ENCODE measurements around the gene ICAM4.
"Not testable (repeated sequence)": the region's sequence is repeated elsewhere in the genome, so short reads cannot be mapped to it uniquely, and the experiment has no call there.

Gene ICAM4

DNA sequence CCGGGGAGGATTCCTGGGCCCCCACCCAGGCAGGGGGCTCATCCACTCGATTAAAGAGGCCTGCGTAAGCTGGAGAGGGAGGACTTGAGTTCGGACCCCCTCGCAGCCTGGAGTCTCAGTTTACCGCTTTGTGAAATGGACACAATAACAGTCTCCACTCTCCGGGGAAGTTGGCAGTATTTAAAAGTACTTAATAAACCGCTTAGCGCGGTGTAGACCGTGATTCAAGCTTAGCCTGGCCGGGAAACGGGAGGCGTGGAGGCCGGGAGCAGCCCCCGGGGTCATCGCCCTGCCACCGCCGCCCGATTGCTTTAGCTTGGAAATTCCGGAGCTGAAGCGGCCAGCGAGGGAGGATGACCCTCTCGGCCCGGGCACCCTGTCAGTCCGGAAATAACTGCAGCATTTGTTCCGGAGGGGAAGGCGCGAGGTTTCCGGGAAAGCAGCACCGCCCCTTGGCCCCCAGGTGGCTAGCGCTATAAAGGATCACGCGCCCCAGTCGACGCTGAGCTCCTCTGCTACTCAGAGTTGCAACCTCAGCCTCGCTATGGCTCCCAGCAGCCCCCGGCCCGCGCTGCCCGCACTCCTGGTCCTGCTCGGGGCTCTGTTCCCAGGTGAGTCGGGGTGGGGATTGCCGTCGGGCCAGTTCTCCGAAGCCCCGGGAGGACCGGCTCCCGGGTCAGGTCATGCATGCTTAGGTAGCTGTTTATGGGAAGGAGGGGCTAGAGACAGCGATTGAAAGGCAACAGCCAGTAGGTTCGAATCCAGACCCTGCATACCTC lies 15.9 kb upstream of the ICAM4 start, which contains the start of gene ICAM1:
Gene ICAM1 (plus strand): TSS at position 505 of the 779 bp plus-strand sequence. CDS start 40 bp downstream, at position 545.
- Histone ChIP-seq H3K4me3 (ENCODE audit: low read depth, low read length) (peak within 1 kb of the TSS; percentile 58), H3K27me3 (ENCODE audit: control insufficient read depth, insufficient read depth, low read length) (peaks cover 37% of the 10 kb centered on the region), H3K36me3 (ENCODE audit: control insufficient read depth, insufficient read depth, low read length) (no peaks in the 10 kb centered on the region), H3K9me3 (ENCODE audit: control insufficient read depth, insufficient read depth, low read length) (no peaks in the 10 kb centered on the region), H3K4me1 (ENCODE audit: control insufficient read depth, insufficient read depth, low read length) (peaks cover 2% of the 10 kb centered on the region), H3K9ac (ENCODE audit: low read depth, low read length) (no peak within 1 kb of the TSS)

- Histone ChIP-seq H3K9me3 (ENCODE audit: control insufficient read depth, insufficient read depth, low read length) (no peaks in the 10 kb centered on the region), H3K4me3 (ENCODE audit: low read depth, low read length) (peak overlapping the region; percentile 58), H3K27me3 (ENCODE audit: control insufficient read depth, insufficient read depth, low read length) (peaks cover 37% of the 10 kb centered on the region), H3K9ac (ENCODE audit: low read depth, low read length) (no peak overlapping the region), H3K36me3 (ENCODE audit: control insufficient read depth, insufficient read depth, low read length) (no peaks in the 10 kb centered on the region), H3K4me1 (ENCODE audit: control insufficient read depth, insufficient read depth, low read length) (peaks cover 2% of the 10 kb centered on the region)
Observed at GRCh38 chr19:10271543-10272086, 15.1 kb upstream of the ICAM4 start.

GRCh38 chr19:10274589-10274988 lies 12.2 kb upstream of the ICAM4 start:
- Histone ChIP-seq H3K4me3 (ENCODE audit: low read depth, low read length) (no peak overlapping the region), H3K36me3 (ENCODE audit: control insufficient read depth, insufficient read depth, low read length) (no peaks in the 10 kb centered on the region), H3K27me3 (ENCODE audit: control insufficient read depth, insufficient read depth, low read length) (peaks cover 32% of the 10 kb centered on the region), H3K9me3 (ENCODE audit: control insufficient read depth, insufficient read depth, low read length) (no peaks in the 10 kb centered on the region), H3K9ac (ENCODE audit: low read depth, low read length) (no peak overlapping the region), H3K4me1 (ENCODE audit: control insufficient read depth, insufficient read depth, low read length) (peaks cover 2% of the 10 kb centered on the region)

GRCh38 chr19:10277795-10278589 lies 8.8 kb upstream of the ICAM4 start:
- no peaks in the 10 kb centered on the region for H3K9me3 ChIP-seq (ENCODE audit: control insufficient read depth, insufficient read depth, low read length)
- no peaks in the 10 kb centered on the region for H3K36me3 ChIP-seq (ENCODE audit: control insufficient read depth, insufficient read depth, low read length)
- H3K4me3 ChIP-seq (ENCODE audit: low read depth, low read length) = no peak overlapping the region
- no peaks in the 10 kb centered on the region for H3K27me3 ChIP-seq (ENCODE audit: control insufficient read depth, insufficient read depth, low read length)
- no peak overlapping the region for H3K9ac ChIP-seq (ENCODE audit: low read depth, low read length)
- H3K4me1 ChIP-seq (ENCODE audit: control insufficient read depth, insufficient read depth, low read length) = no peaks in the 10 kb centered on the region

DNA sequence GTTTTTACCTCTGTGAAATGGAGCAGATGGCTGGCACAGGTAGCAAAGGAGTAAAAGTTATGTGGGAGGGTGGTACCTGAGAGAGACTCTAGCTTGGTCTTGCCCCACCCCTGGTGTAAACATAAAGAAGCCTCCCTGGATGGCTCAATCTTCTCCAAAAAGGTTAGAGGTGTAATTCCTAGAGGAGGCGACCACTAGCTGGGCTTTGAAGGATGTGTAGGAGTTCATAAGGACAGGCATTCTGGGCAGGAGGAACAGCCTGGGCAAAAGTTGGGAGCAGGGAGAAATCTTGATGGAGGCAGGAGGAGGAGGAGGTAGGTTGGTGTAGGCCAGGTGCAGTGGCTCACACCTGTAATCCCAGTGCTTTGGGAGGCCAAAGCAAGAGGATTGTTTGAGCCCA lies 7.8 kb upstream of the ICAM4 start:
- no peaks in the 10 kb centered on the region for H3K36me3 ChIP-seq (ENCODE audit: control insufficient read depth, insufficient read depth, low read length)
- no peaks in the 10 kb centered on the region for H3K9me3 ChIP-seq (ENCODE audit: control insufficient read depth, insufficient read depth, low read length)
- no peaks in the 10 kb centered on the region for H3K27me3 ChIP-seq (ENCODE audit: control insufficient read depth, insufficient read depth, low read length)
- no peak overlapping the region for H3K4me3 ChIP-seq (ENCODE audit: low read depth, low read length)
- H3K4me1 ChIP-seq (ENCODE audit: control insufficient read depth, insufficient read depth, low read length) = no peaks in the 10 kb centered on the region
- no peak overlapping the region for H3K9ac ChIP-seq (ENCODE audit: low read depth, low read length)

DNA sequence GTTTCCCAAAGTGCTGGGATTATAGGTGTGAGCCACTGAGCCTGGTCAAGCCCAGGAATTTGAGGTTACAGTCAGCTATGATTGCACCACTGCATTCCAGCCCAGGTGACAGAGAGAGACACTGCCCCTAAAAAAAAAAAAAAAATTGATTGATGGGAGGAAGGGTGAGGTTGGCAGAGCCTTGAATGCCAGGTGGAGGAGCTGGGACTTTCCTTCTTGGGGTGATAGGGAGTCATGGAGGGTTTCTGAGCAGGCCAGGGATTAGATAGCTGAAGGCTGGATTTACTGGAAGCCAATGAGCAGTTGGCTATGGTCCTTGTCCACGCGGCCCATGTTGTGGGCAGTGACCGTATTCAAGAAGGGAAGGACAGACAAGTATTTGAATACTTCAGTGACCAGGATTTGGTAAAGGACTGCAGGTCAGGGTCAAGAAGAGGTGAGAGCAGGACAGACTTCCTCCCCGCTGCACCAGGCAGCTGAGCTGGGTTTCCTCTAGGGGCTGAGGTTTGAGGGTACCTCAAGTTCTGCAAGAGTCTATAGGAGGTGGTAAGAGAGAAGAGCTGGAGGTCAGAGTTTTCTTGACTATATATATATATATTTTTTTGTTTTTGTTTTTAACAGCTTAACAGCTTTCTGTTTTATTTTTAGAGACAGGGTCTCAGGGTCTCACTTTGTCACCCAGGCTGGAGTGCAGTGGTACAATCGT lies 6.9 kb upstream of the ICAM4 start:
- Histone ChIP-seq H3K36me3 (ENCODE audit: control insufficient read depth, insufficient read depth, low read length) (no peaks in the 10 kb centered on the region), H3K4me3 (ENCODE audit: low read depth, low read length) (no peak overlapping the region), H3K9me3 (ENCODE audit: control insufficient read depth, insufficient read depth, low read length) (no peaks in the 10 kb centered on the region), H3K9ac (ENCODE audit: low read depth, low read length) (no peak overlapping the region), H3K4me1 (ENCODE audit: control insufficient read depth, insufficient read depth, low read length) (no peaks in the 10 kb centered on the region), H3K27me3 (ENCODE audit: control insufficient read depth, insufficient read depth, low read length) (no peaks in the 10 kb centered on the region)

DNA sequence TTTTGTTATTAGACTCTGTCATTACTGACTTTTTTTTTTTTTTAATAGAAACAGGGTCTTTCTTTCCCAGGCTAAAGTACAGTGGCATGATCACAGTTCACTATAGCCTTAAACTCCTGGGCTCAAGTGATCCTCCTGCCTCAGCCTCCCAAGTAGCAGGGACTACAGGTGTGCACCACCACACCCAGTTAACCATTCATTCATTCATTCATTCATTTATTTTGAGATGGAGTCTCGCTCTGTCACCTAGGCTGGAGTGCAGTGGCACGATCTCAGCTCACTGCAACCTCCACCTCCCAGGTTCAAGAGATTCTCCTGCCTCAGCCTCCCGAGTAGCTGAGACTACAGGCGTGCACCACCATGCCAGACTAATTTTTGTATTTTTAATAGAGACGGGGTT lies 4.7 kb upstream of the ICAM4 start:
- H3K4me1 ChIP-seq (ENCODE audit: control insufficient read depth, insufficient read depth, low read length); H3K36me3 ChIP-seq (ENCODE audit: control insufficient read depth, insufficient read depth, low read length); H3K9me3 ChIP-seq (ENCODE audit: control insufficient read depth, insufficient read depth, low read length); H3K9ac ChIP-seq (ENCODE audit: low read depth, low read length); H3K4me3 ChIP-seq (ENCODE audit: low read depth, low read length): not testable (repeated sequence)
- H3K27me3 ChIP-seq (ENCODE audit: control insufficient read depth, insufficient read depth, low read length) = peaks cover 14% of the 10 kb centered on the region

GRCh38 chr19:10283301-10284064 lies 3.3 kb upstream of the ICAM4 start:
- Histone ChIP-seq H3K4me3 (ENCODE audit: low read depth, low read length) (no peak overlapping the region), H3K9me3 (ENCODE audit: control insufficient read depth, insufficient read depth, low read length) (no peaks in the 10 kb centered on the region), H3K4me1 (ENCODE audit: control insufficient read depth, insufficient read depth, low read length) (peaks cover 2% of the 10 kb centered on the region), H3K36me3 (ENCODE audit: control insufficient read depth, insufficient read depth, low read length) (no peaks in the 10 kb centered on the region), H3K27me3 (ENCODE audit: control insufficient read depth, insufficient read depth, low read length) (peaks cover 28% of the 10 kb centered on the region), H3K9ac (ENCODE audit: low read depth, low read length) (no peak overlapping the region)

DNA sequence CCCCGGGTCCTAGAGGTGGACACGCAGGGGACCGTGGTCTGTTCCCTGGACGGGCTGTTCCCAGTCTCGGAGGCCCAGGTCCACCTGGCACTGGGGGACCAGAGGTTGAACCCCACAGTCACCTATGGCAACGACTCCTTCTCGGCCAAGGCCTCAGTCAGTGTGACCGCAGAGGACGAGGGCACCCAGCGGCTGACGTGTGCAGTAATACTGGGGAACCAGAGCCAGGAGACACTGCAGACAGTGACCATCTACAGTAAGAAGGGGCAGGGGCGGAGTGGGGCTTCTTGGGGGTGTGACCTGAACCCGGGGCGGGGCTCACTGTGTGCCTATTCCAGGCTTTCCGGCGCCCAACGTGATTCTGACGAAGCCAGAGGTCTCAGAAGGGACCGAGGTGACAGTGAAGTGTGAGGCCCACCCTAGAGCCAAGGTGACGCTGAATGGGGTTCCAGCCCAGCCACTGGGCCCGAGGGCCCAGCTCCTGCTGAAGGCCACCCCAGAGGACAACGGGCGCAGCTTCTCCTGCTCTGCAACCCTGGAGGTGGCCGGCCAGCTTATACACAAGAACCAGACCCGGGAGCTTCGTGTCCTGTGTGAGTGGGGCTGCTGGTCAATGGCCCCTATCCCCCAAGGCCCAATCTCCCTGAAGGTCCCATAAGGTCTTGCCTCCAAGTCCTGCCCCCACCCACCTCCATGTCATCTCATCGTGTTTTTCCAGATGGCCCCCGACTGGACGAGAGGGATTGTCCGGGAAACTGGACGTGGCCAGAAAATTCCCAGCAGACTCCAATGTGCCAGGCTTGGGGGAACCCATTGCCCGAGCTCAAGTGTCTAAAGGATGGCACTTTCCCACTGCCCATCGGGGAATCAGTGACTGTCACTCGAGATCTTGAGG lies 2.4 kb upstream of the ICAM4 start:
- peaks cover 36% of the 10 kb centered on the region for H3K27me3 ChIP-seq (ENCODE audit: control insufficient read depth, insufficient read depth, low read length)
- H3K9ac ChIP-seq (ENCODE audit: low read depth, low read length) = no peak overlapping the region
- H3K4me1 ChIP-seq (ENCODE audit: control insufficient read depth, insufficient read depth, low read length) = peaks cover 2% of the 10 kb centered on the region
- H3K36me3 ChIP-seq (ENCODE audit: control insufficient read depth, insufficient read depth, low read length) = no peaks in the 10 kb centered on the region
- no peak overlapping the region for H3K4me3 ChIP-seq (ENCODE audit: low read depth, low read length)
- H3K9me3 ChIP-seq (ENCODE audit: control insufficient read depth, insufficient read depth, low read length) = no peaks in the 10 kb centered on the region

DNA sequence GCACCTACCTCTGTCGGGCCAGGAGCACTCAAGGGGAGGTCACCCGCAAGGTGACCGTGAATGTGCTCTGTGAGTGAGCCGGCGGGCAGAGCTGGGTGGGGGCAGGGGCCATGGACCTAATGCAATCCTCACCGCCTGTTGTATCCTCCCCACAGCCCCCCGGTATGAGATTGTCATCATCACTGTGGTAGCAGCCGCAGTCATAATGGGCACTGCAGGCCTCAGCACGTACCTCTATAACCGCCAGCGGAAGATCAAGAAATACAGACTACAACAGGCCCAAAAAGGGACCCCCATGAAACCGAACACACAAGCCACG lies 1.8 kb upstream of the ICAM4 start:
- H3K9me3 ChIP-seq (ENCODE audit: control insufficient read depth, insufficient read depth, low read length) = no peaks in the 10 kb centered on the region
- peaks cover 2% of the 10 kb centered on the region for H3K4me1 ChIP-seq (ENCODE audit: control insufficient read depth, insufficient read depth, low read length)
- no peak overlapping the region for H3K9ac ChIP-seq (ENCODE audit: low read depth, low read length)
- no peaks in the 10 kb centered on the region for H3K36me3 ChIP-seq (ENCODE audit: control insufficient read depth, insufficient read depth, low read length)
- H3K27me3 ChIP-seq (ENCODE audit: control insufficient read depth, insufficient read depth, low read length) = peaks cover 40% of the 10 kb centered on the region
- H3K4me3 ChIP-seq (ENCODE audit: low read depth, low read length) = no peak overlapping the region

Data from iPS-15b (cell line).